Measurements from ENCODE around the gene GPX4. TPM values are rescaled to one million over a fixed set of nuclear protein-coding genes. Genes with fewer than 3 reads are reported as not detected.
A peak's percentile ranks its signal among the peaks of the same experiment; 100 is the strongest.

Gene GPX4
- total RNA-seq, 1 experiment from 2014 or later, result 355 TPM

GRCh38 chr19:1113030-1113985 is 9.5 kb downstream of the GPX4 start:
- Histone ChIP-seq H4K5ac (ENCODE audit: insufficient read length, low read depth, low read length) (no peak overlapping the region), H2AK5ac (ENCODE audit: insufficient read length, low read length) (no peak overlapping the region), H3K79me1 (ENCODE audit: insufficient read depth, low read depth, low read length, poor library complexity, severe bottlenecking) (no peaks in the 10 kb centered on the region), H3K27ac (ENCODE audit: insufficient read length, low read depth, low read length) (no peak overlapping the region), H3K23ac (ENCODE audit: insufficient read length, low read depth, low read length) (no peak overlapping the region), H2BK12ac (ENCODE audit: insufficient read length, low read depth, low read length) (no peak overlapping the region), H3K79me2 (ENCODE audit: insufficient read depth, low read length) (no peaks in the 10 kb centered on the region), H3T11ph (ENCODE audit: low read length) (no peak overlapping the region), H2AFZ (ENCODE audit: low read length) (no peak overlapping the region), H2BK15ac (ENCODE audit: low read depth, low read length) (no peak overlapping the region), H3K18ac (ENCODE audit: insufficient read length, low read depth, low read length) (no peak overlapping the region), H3K9me3 (ENCODE audit: control insufficient read depth, low read depth, low read length) (no peaks in the 10 kb centered on the region), H4K91ac (ENCODE audit: insufficient read length, low read depth, low read length) (peak overlapping the region; percentile 20), H3K23me2 (ENCODE audit: insufficient read length, low read depth, low read length, poor library complexity, severe bottlenecking) (no peaks in the 10 kb centered on the region), H3K14ac (ENCODE audit: insufficient read depth, low read length) (no peak overlapping the region), H3K4ac (ENCODE audit: low read depth, low read length) (no peak overlapping the region), H3K4me2 (ENCODE audit: insufficient read depth, insufficient read length, low read length) (no peak overlapping the region), H4K8ac (replicated peaks; ENCODE audit: insufficient read length, low read depth, low read length) (no peak overlapping the region), H3K56ac (ENCODE audit: insufficient read length, low read depth, low read length) (no peak overlapping the region), H3K9ac (ENCODE audit: extremely low read depth, insufficient read length, low read length) (no peak overlapping the region), H2BK5ac (ENCODE audit: insufficient read length, low read length) (no peak overlapping the region), H3K4me1 (ENCODE audit: insufficient read depth, low read length) (no peaks in the 10 kb centered on the region), H2BK20ac (ENCODE audit: low read depth, low read length, poor library complexity, severe bottlenecking) (no peak overlapping the region), H2BK120ac (ENCODE audit: low read depth, low read length, poor library complexity, severe bottlenecking) (no peak overlapping the region), H4K20me1 (ENCODE audit: control insufficient read depth, insufficient read depth, insufficient read length) (no peaks in the 10 kb centered on the region), H3K27me3 (ENCODE audit: insufficient read depth, low read length) (no peaks in the 10 kb centered on the region)
- no peak overlapping the region for H3K4me3 Mint-ChIP-seq
- H3K4me1 Mint-ChIP-seq, result peaks cover 0 to 9% of the 10 kb centered on the region in 2 experiments; a peak in 2 of 4 replicates
- DNase-seq, result peak; percentile 96
- peaks cover 2% of the 10 kb centered on the region for H3K27me3 Mint-ChIP-seq (ENCODE audit: low read depth)
- no peak overlapping the region for H3K27ac Mint-ChIP-seq
- TF ChIP-seq, protein P1, sequence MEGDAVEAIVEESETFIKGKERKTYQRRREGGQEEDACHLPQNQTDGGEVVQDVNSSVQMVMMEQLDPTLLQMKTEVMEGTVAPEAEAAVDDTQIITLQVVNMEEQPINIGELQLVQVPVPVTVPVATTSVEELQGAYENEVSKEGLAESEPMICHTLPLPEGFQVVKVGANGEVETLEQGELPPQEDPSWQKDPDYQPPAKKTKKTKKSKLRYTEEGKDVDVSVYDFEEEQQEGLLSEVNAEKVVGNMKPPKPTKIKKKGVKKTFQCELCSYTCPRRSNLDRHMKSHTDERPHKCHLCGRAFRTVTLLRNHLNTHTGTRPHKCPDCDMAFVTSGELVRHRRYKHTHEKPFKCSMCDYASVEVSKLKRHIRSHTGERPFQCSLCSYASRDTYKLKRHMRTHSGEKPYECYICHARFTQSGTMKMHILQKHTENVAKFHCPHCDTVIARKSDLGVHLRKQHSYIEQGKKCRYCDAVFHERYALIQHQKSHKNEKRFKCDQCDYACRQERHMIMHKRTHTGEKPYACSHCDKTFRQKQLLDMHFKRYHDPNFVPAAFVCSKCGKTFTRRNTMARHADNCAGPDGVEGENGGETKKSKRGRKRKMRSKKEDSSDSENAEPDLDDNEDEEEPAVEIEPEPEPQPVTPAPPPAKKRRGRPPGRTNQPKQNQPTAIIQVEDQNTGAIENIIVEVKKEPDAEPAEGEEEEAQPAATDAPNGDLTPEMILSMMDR (conservative IDR thresholded peaks at IDR 0.05), result peak; percentile 95
- no peaks in the 10 kb centered on the region for H3K9me3 Mint-ChIP-seq
- WGBS (ENCODE audit: extremely low coverage, insufficient read length, low lambda C conversion rate), result no CpG with 5 or more reads among the region's 44 CpGs
- peaks cover 2 to 12% (median 7%) of the 10 kb centered on the region in 3 experiments; a peak in 5 of 7 replicates for H3K36me3 Mint-ChIP-seq (ENCODE audit: insufficient read depth in 1 of 3, low read depth in 3 of 3)
